ENCODE measurements around the gene VWA8. TPM values are rescaled to one million over a fixed set of nuclear protein-coding genes. Genes with fewer than 3 reads are reported as not detected.

The VWA8 gene
- total RNA-seq, 1 donor from 2014 or later = 15.8 TPM

DNA sequence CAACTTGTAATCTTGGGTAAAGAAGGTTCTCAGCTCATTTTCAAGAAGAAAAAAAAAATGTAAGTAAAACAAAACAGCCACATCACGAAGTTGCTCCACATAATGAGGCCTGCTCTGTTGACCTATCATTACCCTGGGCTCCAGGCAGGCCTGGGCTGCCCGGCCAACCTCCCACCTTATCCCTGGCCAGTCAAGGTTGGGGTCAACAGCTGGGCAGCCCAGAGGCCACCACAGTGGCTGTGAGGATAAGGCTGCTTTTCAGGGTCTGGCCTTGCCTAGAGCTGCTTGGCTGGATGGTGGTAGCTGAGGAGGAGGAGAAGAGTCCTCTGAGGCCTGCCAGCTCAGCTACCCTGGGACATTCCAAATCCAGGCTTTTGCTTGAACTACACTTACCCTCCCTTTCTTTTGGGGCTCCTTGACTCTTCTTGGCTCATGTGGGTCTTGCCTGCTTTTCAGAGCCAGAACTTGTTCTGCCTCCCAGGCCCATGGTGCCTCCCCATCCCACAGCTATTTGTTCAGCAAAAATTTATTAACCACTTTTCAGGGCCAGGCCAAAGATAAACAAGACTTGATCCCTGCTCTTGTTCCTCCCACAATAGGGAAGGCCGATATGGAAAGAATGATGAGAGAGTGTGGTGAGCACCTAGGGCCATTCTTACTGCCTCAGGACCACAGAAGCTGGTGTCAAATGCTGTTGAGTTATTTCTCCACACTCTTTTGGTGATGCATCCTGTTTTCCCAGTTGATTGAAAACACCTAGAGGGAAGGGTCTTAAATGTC lies 401.9 kb downstream of the VWA8 start:
- TF ChIP-seq, protein P1, sequence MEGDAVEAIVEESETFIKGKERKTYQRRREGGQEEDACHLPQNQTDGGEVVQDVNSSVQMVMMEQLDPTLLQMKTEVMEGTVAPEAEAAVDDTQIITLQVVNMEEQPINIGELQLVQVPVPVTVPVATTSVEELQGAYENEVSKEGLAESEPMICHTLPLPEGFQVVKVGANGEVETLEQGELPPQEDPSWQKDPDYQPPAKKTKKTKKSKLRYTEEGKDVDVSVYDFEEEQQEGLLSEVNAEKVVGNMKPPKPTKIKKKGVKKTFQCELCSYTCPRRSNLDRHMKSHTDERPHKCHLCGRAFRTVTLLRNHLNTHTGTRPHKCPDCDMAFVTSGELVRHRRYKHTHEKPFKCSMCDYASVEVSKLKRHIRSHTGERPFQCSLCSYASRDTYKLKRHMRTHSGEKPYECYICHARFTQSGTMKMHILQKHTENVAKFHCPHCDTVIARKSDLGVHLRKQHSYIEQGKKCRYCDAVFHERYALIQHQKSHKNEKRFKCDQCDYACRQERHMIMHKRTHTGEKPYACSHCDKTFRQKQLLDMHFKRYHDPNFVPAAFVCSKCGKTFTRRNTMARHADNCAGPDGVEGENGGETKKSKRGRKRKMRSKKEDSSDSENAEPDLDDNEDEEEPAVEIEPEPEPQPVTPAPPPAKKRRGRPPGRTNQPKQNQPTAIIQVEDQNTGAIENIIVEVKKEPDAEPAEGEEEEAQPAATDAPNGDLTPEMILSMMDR (IDR thresholded peaks at IDR 0.05) = no peak
- H3K4me1 Mint-ChIP-seq (ENCODE audit: unreplicated experiment) = peaks cover 33% of the 10 kb centered on the region
- H3K27ac Mint-ChIP-seq (ENCODE audit: unreplicated experiment) = no peak overlapping the region
- H3K27me3 Mint-ChIP-seq (ENCODE audit: unreplicated experiment) = no peaks in the 10 kb centered on the region
- H3K36me3 Mint-ChIP-seq (ENCODE audit: unreplicated experiment) = no peaks in the 10 kb centered on the region
- DNase-seq (ENCODE audit: extremely low spot score, unreplicated experiment) = no peak
- H3K4me3 Mint-ChIP-seq (ENCODE audit: unreplicated experiment) = no peak overlapping the region
- H3K9me3 Mint-ChIP-seq (ENCODE audit: unreplicated experiment) = peaks cover 4% of the 10 kb centered on the region

DNA sequence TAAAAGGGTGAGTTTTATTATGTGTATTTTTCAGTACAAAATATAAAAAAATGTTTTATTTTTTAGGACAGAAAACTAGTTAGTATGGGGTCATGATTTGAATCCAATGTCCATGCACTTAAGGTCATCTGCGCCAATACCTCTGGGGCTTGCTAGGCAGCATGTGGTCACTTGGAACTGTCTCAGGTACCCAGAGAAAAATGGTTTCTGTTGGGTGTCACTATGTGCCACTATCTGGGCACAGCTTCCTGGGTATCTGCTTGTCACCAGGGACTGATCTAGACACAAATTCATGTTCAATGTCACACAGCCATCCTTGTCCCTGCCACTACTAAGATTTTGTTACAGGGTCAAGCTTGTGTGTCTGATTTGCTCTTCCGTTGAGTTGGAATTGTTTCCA lies 403.2 kb downstream of the VWA8 start:
- no peak for DNase-seq (ENCODE audit: extremely low spot score, unreplicated experiment)
- Mint-ChIP-seq H3K9me3 (ENCODE audit: unreplicated experiment) (peaks cover 4% of the 10 kb centered on the region), H3K36me3 (ENCODE audit: unreplicated experiment) (no peaks in the 10 kb centered on the region), H3K27me3 (ENCODE audit: unreplicated experiment) (no peaks in the 10 kb centered on the region), H3K4me1 (ENCODE audit: unreplicated experiment) (peaks cover 21% of the 10 kb centered on the region), H3K27ac (ENCODE audit: unreplicated experiment) (no peak overlapping the region), H3K4me3 (ENCODE audit: unreplicated experiment) (no peak overlapping the region)
- TF ChIP-seq, protein P1 (IDR thresholded peaks at IDR 0.05) = no peak

DNA sequence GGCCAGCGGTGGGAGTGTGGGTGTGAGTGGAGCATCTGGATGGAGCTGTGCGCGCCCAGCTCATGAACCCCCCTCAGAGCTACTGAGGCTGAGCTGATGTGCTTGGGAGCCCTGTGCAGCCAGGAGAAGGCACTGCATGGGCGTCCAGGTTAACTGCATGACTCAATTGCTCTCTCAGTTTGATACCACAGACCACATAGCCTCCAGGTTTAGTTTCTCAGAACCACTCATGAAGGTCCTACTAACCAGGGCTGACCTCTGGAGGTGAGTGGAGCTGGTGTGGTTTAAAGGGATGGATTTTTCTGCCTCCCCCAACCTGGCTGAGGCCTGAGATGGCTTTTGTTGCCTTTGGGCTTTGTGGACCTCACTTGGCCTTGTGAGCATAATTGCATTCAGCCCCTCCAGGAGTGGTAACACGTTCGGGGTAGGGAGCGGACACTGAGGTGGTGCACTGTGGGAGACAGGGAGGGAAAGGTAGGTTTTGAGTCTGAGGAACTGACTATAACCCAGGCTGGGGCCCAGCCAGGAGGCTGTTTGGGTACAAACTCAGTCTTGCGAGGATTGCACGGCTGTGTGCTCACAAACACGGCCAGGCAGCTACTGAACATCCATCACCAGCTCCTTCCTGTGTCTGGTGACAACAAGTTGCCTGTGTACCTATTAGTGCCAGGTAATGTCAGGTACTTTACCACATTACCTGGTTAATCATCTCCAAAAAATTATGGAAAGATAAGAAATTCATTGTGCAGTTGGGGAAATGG lies 406.1 kb downstream of the VWA8 start:
- H3K9me3 Mint-ChIP-seq (ENCODE audit: unreplicated experiment) = peaks cover 4% of the 10 kb centered on the region
- H3K4me1 Mint-ChIP-seq (ENCODE audit: unreplicated experiment) = no peaks in the 10 kb centered on the region
- no peaks in the 10 kb centered on the region for H3K36me3 Mint-ChIP-seq (ENCODE audit: unreplicated experiment)

DNA sequence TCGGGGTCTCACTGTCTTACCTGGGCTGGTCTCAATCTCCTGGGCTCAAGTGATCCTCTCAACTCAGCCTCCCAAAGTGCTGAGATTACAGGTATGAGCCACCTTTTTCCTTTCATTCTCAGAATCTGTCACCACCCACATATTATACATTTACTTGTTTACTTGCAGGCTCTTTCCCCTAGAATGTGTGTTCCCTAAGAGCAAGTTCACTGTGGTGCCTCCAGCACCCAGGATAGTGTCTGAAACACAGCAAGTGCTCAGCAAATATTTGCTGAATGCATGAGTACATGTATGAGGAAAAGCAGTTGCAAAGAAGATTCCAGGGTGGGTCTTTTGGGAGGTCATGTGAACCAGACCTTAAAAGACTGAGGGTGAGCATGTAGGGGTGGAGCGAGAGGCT lies 406.7 kb downstream of the VWA8 start:
- no peak for DNase-seq (ENCODE audit: extremely low spot score, unreplicated experiment)
- no peak overlapping the region for H3K27ac Mint-ChIP-seq (ENCODE audit: unreplicated experiment)
- TF ChIP-seq, protein P1 (IDR thresholded peaks at IDR 0.05) = no peak
- H3K27me3 Mint-ChIP-seq (ENCODE audit: unreplicated experiment) = no peaks in the 10 kb centered on the region
- no peaks in the 10 kb centered on the region for H3K4me1 Mint-ChIP-seq (ENCODE audit: unreplicated experiment)
- peaks cover 4% of the 10 kb centered on the region for H3K9me3 Mint-ChIP-seq (ENCODE audit: unreplicated experiment)
- H3K36me3 Mint-ChIP-seq (ENCODE audit: unreplicated experiment) = no peaks in the 10 kb centered on the region
- H3K4me3 Mint-ChIP-seq (ENCODE audit: unreplicated experiment) = no peak overlapping the region

More for the DNA sequence above, 406.1 kb downstream of the VWA8 start:
- TF ChIP-seq, protein P1 (IDR thresholded peaks at IDR 0.05) = no peak
- Mint-ChIP-seq H3K27me3 (ENCODE audit: unreplicated experiment) (no peaks in the 10 kb centered on the region), H3K27ac (ENCODE audit: unreplicated experiment) (no peak overlapping the region), H3K4me3 (ENCODE audit: unreplicated experiment) (no peak overlapping the region)
- no peak for DNase-seq (ENCODE audit: extremely low spot score, unreplicated experiment)

DNA sequence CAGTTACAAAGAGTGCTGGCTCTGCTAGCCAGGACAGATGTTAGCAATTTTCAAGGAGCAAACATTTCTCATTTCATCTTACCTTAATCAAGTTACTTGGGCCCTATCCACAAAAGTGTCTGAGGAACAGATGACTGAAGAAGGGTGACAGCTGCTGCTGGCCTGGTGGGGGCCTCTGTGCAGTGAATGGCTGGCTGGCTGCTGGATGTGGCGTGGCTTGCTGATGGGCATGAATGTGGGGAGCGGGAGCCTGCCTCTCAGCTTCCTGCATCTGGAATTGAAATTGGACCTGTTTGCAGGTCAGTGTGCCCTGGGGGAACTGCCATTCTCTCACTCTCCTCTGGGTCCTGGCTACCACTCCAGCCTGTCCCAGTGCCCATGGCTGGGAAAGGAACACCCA lies 408.9 kb downstream of the VWA8 start:
- Mint-ChIP-seq H3K4me1 (ENCODE audit: unreplicated experiment) (peaks cover 8% of the 10 kb centered on the region), H3K36me3 (ENCODE audit: unreplicated experiment) (no peaks in the 10 kb centered on the region), H3K9me3 (ENCODE audit: unreplicated experiment) (no peaks in the 10 kb centered on the region), H3K4me3 (ENCODE audit: unreplicated experiment) (no peak overlapping the region), H3K27ac (ENCODE audit: unreplicated experiment) (no peak overlapping the region), H3K27me3 (ENCODE audit: unreplicated experiment) (no peaks in the 10 kb centered on the region)
- no peak for DNase-seq (ENCODE audit: extremely low spot score, unreplicated experiment)
- TF ChIP-seq, protein P1 (IDR thresholded peaks at IDR 0.05) = no peak
